ENCODE data around the gene DGCR2.

DNA sequence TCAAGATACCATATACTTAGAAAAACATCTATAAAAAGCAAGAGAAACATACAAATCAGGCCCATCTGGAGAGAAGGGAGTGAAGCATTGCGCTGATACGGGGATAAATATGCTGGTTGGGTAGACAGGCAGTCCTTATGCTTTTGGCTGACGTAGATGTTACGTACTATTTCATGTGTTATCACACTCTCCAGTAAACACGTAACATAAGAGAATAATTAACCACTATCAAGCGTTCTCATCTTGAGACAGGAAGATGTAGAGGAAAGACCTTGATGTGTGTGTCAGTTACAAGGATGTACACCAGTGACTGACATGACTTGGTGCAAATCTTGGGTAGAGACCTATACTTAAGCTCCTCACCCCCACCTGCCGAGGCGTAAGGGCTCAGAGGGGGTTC lies 99.5 kb downstream of the DGCR2 start:
- TF ChIP-seq, protein P1, sequence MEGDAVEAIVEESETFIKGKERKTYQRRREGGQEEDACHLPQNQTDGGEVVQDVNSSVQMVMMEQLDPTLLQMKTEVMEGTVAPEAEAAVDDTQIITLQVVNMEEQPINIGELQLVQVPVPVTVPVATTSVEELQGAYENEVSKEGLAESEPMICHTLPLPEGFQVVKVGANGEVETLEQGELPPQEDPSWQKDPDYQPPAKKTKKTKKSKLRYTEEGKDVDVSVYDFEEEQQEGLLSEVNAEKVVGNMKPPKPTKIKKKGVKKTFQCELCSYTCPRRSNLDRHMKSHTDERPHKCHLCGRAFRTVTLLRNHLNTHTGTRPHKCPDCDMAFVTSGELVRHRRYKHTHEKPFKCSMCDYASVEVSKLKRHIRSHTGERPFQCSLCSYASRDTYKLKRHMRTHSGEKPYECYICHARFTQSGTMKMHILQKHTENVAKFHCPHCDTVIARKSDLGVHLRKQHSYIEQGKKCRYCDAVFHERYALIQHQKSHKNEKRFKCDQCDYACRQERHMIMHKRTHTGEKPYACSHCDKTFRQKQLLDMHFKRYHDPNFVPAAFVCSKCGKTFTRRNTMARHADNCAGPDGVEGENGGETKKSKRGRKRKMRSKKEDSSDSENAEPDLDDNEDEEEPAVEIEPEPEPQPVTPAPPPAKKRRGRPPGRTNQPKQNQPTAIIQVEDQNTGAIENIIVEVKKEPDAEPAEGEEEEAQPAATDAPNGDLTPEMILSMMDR (optimal IDR thresholded peaks at IDR 0.05 in 1 of 3, IDR thresholded peaks at IDR 0.05 in 1 of 3, conservative IDR thresholded peaks at IDR 0.05 in 1 of 3; ENCODE audit: extremely low read depth in 1 of 3, insufficient read depth in 2 of 3, low read length in 3 of 3): no peak
- TF ChIP-seq EZH2 (IDR thresholded peaks at IDR 0.05; ENCODE audit: low read length): no peak
